GM12878 (cell line): ENCODE results near the gene MYO1C. TPM values are rescaled to one million over a fixed set of nuclear protein-coding genes. Genes with fewer than 3 reads are reported as not detected.
A peak's percentile ranks its signal among the peaks of the same experiment; 100 is the strongest.

ENCODE experiments used
- ATAC-seq: fragments of 200-7000 bp; cut with Tn5 transposase; 3 replicates; pipeline ENCODE4 v1.9.1; 2020; ENCODE audit warnings: mild to moderate bottlenecking, moderate library complexity
- BruUV-seq: library from RNA; stranded (reverse); fragments of 400-500 nt; replicated peaks from 2 replicates; lab custom pipeline; 2021; lab: Mats Ljungman, UMichigan
- CTCF ChIA-PET: fragments of 300-600 bp; sonication (Branson Sonifier 250); formaldehyde crosslinking; extraction: SDS; loops from one replicate; lab custom pipeline; 2021; ENCODE audit warnings: inconsistent platforms; lab: Yijun Ruan, JAX
- POLR2A ChIA-PET: fragments of 350-600 bp; formaldehyde crosslinking; extraction: SDS; loops from one replicate; lab custom pipeline; 2021; ENCODE audit warnings: inconsistent platforms; lab: Charles Lee
- RAD21 ChIA-PET: fragments of 300-600 bp; sonication (Branson Sonifier 250); formaldehyde crosslinking; loops from one replicate; lab custom pipeline; 2023; ENCODE audit warnings: antibody characterized with exemption; ENCODE audit not compliant: unreplicated experiment; lab: Charles Lee
- SMC1A ChIA-PET: fragments of 300-600 bp; sonication (Branson Sonifier 250); formaldehyde crosslinking; loops from one replicate; lab custom pipeline; 2023; ENCODE audit not compliant: unreplicated experiment, uncharacterized antibody; lab: Charles Lee
- DNase-seq: peaks from one replicate; pipeline ENCODE4 v3.0.0-alpha.2; 2011; ENCODE audit warnings: low read depth, low spot score
- FAIRE-seq: peaks from 3 replicates; lab custom pipeline; 2011; peaks lifted over from hg19 to GRCh38; lab: Jason Lieb, UNC
- H2AFZ ChIP-seq: 2 replicates; pipeline ENCODE4 v1.6.0; 2011; ENCODE audit warnings: low read depth, low read length, control low read depth; ENCODE audit not compliant: control insufficient read depth
- H3K27ac ChIP-seq: 2 replicates; pipeline ENCODE4 v1.5.1; 2011; ENCODE audit warnings: control low read depth; ENCODE audit not compliant: control insufficient read depth, insufficient read depth
- H3K27me3 ChIP-seq, 2 experiments: replicated peaks in 1 of 2; 2 replicates each; pipeline versions ENCODE4 v1.6.0 to v1.6.1; 2011; ENCODE audit warnings: low read length in 1 of 2; ENCODE audit not compliant: control insufficient read depth in 2 of 2, insufficient read depth in 2 of 2
- H3K36me3 ChIP-seq, 2 experiments: 2 replicates each; pipeline ENCODE4 v1.5.1; 2011; ENCODE audit warnings: low read length in 1 of 2; ENCODE audit not compliant: control insufficient read depth in 2 of 2, insufficient read depth in 2 of 2
- H3K4me1 ChIP-seq: 2 replicates; pipeline ENCODE4 v1.6.1; 2011; ENCODE audit warnings: mild to moderate bottlenecking, low read length, moderate library complexity, mixed read lengths; ENCODE audit not compliant: control insufficient read depth, insufficient read depth
- H3K4me2 ChIP-seq: 2 replicates; pipeline ENCODE4 v1.6.0; 2011; ENCODE audit warnings: control low read depth; ENCODE audit not compliant: control insufficient read depth, insufficient read depth
- H3K4me3 ChIP-seq: fragments of 200-600 bp; sonication (generic); 2 replicates; pipeline ENCODE4 v1.5.1; 2016
- H3K79me2 ChIP-seq: 2 replicates; pipeline ENCODE4 v1.6.0; 2011; ENCODE audit warnings: low read length; ENCODE audit not compliant: control insufficient read depth, insufficient read depth
- H3K9ac ChIP-seq: 2 replicates; pipeline ENCODE4 v1.8.0; 2011; ENCODE audit warnings: low read length, control low read depth, mixed read lengths; ENCODE audit not compliant: control insufficient read depth, insufficient read depth
- H3K9me3 ChIP-seq: replicated peaks from 3 replicates; pipeline ENCODE4 v1.5.1; 2011; ENCODE audit warnings: mild to moderate bottlenecking, low read length; ENCODE audit not compliant: control insufficient read depth, insufficient read depth
- H4K20me1 ChIP-seq: 2 replicates; pipeline ENCODE4 v1.6.0; 2011; ENCODE audit not compliant: control insufficient read depth, insufficient read depth
- EED ChIP-seq: sonication (generic); IDR thresholded peaks from 2 replicates; pipeline ENCODE4 v1.6.1; 2016; ENCODE audit warnings: antibody characterized with exemption, low read depth
- EGR1 ChIP-seq, 2 experiments: IDR thresholded peaks; 1 replicate in 1 of 2; 2 replicates in 1 of 2; pipeline ENCODE4 v1.6.1; 2011 to 2012; ENCODE audit warnings: low read depth in 2 of 2, low read length in 2 of 2, borderline replicate concordance in 1 of 2, mild to moderate bottlenecking in 1 of 2, moderate library complexity in 1 of 2
- JUNB ChIP-seq: IDR thresholded peaks from 2 replicates; pipeline ENCODE4 v1.6.1; 2016; ENCODE audit warnings: antibody characterized with exemption, mild to moderate bottlenecking
- NFXL1 ChIP-seq: fragments of 450-650 bp; IDR thresholded peaks from 2 replicates; pipeline ENCODE4 v1.6.1; 2017; ENCODE audit warnings: antibody characterized with exemption, mild to moderate bottlenecking, borderline replicate concordance
- NFYB ChIP-seq: IDR thresholded peaks from 2 replicates; pipeline ENCODE4 v1.6.1; 2011; ENCODE audit warnings: low read depth, mild to moderate bottlenecking, low read length, improper control_type of control experiment, moderate library complexity; ENCODE audit not compliant: insufficient read depth
- PAX5 ChIP-seq: IDR thresholded peaks from 2 replicates; pipeline ENCODE4 v1.6.1; 2011; ENCODE audit warnings: low read depth, low read length, borderline replicate concordance
- PAX8 ChIP-seq: fragments of 450-650 bp; IDR thresholded peaks from 2 replicates; pipeline ENCODE4 v1.6.1; 2017; ENCODE audit warnings: mild to moderate bottlenecking, moderate library complexity
- POLR2AphosphoS2 ChIP-seq: IDR thresholded peaks from 2 replicates; pipeline ENCODE4 v1.6.1; 2011; ENCODE audit warnings: low read depth, mild to moderate bottlenecking, low read length, improper control_type of control experiment, moderate library complexity
- RB1 ChIP-seq: fragments of 450-650 bp; formaldehyde crosslinking; IDR thresholded peaks from 2 replicates; pipeline ENCODE4 v1.6.1; 2017; ENCODE audit warnings: mild to moderate bottlenecking, borderline replicate concordance
- STAT1 ChIP-seq: fragments of 450-650 bp; conservative IDR thresholded peaks from 2 replicates; pipeline ENCODE4 v1.6.1; 2014; ENCODE audit warnings: antibody characterized with exemption, mild to moderate bottlenecking
- ZBED1 ChIP-seq: IDR thresholded peaks from 2 replicates; pipeline ENCODE4 v1.6.1; 2016; ENCODE audit warnings: borderline replicate concordance
- ZNF384 ChIP-seq: IDR thresholded peaks from 2 replicates; pipeline ENCODE4 v1.6.1; 2012; ENCODE audit warnings: low read depth, mild to moderate bottlenecking, low read length, improper control_type of control experiment, borderline replicate concordance
- WGBS: methylation state at CpG from one replicate; pipeline ENCODE4 v1.1.6; 2016; ENCODE audit warnings: low lambda C conversion rate; ENCODE audit not compliant: insufficient replicate concordance, insufficient coverage; ENCODE audit errors: missing lambda C conversion rate; 5-methylcytosine and 5-hydroxymethylcytosine counted together
- in situ Hi-C: fragments of 300-500 bp; cut with MboI; formaldehyde crosslinking; loops from 9 replicates; pipeline ENCODE4 v1.14.3; 2018; ENCODE audit warnings: mixed read lengths
- intact Hi-C: fragments of 100-400 bp; cut with micrococcal nuclease; formaldehyde crosslinking; loops from one replicate; pipeline ENCODE4 v1.14.2; 2022; ENCODE audit not compliant: unreplicated experiment
- polyA plus RNA-seq, 11 experiments: library from polyadenylated mRNA; depleted of rRNA in 4 of 11; unstranded in 6 of 11; stranded (reverse) in 5 of 11; fragments of >200 nt; fragmentation: Nextera tagmentation in 4 of 11; fragmentation: Illumina TruSeq in 1 of 11; extraction: Ambion mirVana in 4 of 11; extraction: Trizol in 1 of 11; gene quantifications; 1 replicate in 1 of 11; 2 replicates in 10 of 11; pipeline versions ENCODE4 v1.2.1 to v1.2.3, GENCODE V29; 2011 to 2016; ENCODE audit warnings: inconsistent platforms in 2 of 11, missing spikeins in 2 of 11, low read depth in 1 of 11
- total RNA-seq, 4 experiments: library from RNA; depleted of rRNA in 3 of 4; stranded (reverse); fragments of >200 nt in 3 of 4; fragmentation: Illumina TruSeq in 1 of 4; extraction: Trizol in 1 of 4; gene quantifications; 2 replicates each; pipeline versions ENCODE4 v1.2.1 to v1.2.3, GENCODE V29; 2013 to 2021
- TF ChIP-seq, protein P1 (sequence below): IDR thresholded peaks from 2 replicates; pipeline ENCODE4 v1.6.1; 2012; ENCODE audit warnings: improper control_type of control experiment, low read depth, low read length; ENCODE audit not compliant: insufficient replicate concordance

MYO1C gene
- total and polyA plus RNA-seq, 10 of the 15 experiments (the other 5 are each of a cell fraction or from before 2014, with no cell fraction given) = 1.2 to 92.0 (median 36.6) TPM

DNA sequence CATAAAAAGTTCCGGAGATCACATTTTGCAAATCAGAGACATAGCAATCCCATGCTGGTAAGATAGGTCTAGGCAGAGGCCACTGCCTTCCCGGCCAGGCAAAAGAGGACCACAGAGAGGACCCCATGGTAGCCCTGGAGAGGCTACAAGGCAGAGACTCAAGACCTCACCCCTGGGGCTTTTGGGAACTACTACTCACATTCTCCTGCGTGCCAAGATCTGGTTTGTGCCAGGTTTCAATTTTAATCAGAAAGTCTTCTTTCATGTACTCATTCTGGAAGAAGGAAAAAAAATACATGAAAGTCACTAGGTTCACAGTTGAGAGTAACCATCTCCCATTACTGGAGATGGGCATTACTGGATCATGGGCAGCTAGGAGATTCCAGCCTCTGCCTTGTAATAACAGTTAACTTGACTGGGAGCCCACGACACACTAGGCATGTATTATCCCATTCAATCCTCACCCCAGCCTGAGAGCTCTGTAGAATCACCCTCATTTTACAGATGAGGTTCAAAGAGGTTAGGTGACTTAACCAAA lies 49.0 kb upstream of the MYO1C start:
- Histone ChIP-seq H3K4me2 (no peak overlapping the region), H3K9ac (no peak overlapping the region), H3K9me3 (no peaks in the 10 kb centered on the region), H3K79me2 (no peaks in the 10 kb centered on the region), H3K27me3 (no peaks in the 10 kb centered on the region), H3K4me1 (no peaks in the 10 kb centered on the region), H3K36me3 (peaks cover 12 to 26% of the 10 kb centered on the region in 2 experiments; a peak in 3 of 4 replicates), H3K4me3 (no peak overlapping the region), H2AFZ (no peak overlapping the region), H4K20me1 (no peaks in the 10 kb centered on the region), H3K27ac (no peak overlapping the region)
- FAIRE-seq (no peak), DNase-seq (no peak), ATAC-seq (no peak)
- ChIA-PET SMC1A (interaction anchor here (0.8 kb wide), 1 partner anchor 334 kb away, joined by 3 read pairs; no protein-coding TSS in a partner anchor), POLR2A (no interaction called here), RAD21 (no interaction called here), CTCF (no interaction called here)
- WGBS = 64% methylated on average over 4 of the region's 4 CpGs
- 0 out of 2 replicates have a peak, but pooled peaks have one; percentile 16 for TF ChIP-seq JUNB
- TF ChIP-seq EGR1 (IDR thresholded peaks at IDR 0.05; ENCODE audit: borderline replicate concordance in 1 of 2, low read depth in 2 of 2, low read length in 2 of 2) = no peak
- no TSS peak for BruUV-seq
- in situ Hi-C loops = no loop called here
- intact Hi-C loops = no loop called here

DNA sequence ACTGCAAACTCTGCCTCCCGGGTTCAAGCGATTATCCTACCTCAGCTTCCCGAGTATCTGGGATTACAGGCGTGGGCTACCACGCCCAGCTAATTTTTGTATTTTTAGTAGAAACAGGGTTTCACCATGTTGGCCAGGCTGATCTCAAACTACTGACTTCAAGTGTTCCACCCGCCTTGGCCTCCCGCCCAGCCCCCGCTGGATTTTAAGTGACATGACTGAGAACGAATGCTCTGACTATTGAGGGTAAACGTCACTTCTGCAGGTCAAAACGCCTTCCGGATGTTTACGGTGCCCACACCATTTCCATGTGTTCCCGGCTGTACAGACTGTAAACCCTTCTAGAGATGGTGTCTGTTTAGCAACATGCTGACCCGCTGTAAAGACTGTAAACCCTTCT lies 47.3 kb upstream of the MYO1C start:
- no peak for FAIRE-seq
- ChIA-PET SMC1A (no interaction called here), CTCF (no interaction called here)
- TF ChIP-seq NFYB (no peak), EED (no peak), PAX5 (no peak), RB1 (no peak), ZBED1 (no peak), PAX8 (no peak), NFXL1 (no peak), POLR2AphosphoS2 (no peak), ZNF384 (no peak), STAT1 (no peak)
- TF ChIP-seq, protein P1, sequence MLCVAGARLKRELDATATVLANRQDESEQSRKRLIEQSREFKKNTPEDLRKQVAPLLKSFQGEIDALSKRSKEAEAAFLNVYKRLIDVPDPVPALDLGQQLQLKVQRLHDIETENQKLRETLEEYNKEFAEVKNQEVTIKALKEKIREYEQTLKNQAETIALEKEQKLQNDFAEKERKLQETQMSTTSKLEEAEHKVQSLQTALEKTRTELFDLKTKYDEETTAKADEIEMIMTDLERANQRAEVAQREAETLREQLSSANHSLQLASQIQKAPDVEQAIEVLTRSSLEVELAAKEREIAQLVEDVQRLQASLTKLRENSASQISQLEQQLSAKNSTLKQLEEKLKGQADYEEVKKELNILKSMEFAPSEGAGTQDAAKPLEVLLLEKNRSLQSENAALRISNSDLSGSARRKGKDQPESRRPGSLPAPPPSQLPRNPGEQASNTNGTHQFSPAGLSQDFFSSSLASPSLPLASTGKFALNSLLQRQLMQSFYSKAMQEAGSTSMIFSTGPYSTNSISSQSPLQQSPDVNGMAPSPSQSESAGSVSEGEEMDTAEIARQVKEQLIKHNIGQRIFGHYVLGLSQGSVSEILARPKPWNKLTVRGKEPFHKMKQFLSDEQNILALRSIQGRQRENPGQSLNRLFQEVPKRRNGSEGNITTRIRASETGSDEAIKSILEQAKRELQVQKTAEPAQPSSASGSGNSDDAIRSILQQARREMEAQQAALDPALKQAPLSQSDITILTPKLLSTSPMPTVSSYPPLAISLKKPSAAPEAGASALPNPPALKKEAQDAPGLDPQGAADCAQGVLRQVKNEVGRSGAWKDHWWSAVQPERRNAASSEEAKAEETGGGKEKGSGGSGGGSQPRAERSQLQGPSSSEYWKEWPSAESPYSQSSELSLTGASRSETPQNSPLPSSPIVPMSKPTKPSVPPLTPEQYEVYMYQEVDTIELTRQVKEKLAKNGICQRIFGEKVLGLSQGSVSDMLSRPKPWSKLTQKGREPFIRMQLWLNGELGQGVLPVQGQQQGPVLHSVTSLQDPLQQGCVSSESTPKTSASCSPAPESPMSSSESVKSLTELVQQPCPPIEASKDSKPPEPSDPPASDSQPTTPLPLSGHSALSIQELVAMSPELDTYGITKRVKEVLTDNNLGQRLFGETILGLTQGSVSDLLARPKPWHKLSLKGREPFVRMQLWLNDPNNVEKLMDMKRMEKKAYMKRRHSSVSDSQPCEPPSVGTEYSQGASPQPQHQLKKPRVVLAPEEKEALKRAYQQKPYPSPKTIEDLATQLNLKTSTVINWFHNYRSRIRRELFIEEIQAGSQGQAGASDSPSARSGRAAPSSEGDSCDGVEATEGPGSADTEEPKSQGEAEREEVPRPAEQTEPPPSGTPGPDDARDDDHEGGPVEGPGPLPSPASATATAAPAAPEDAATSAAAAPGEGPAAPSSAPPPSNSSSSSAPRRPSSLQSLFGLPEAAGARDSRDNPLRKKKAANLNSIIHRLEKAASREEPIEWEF = no peak

More for the DNA sequence above, 47.3 kb upstream of the MYO1C start:
- no TSS peak for BruUV-seq
- in situ Hi-C loops = no loop called here
- Histone ChIP-seq H3K27me3 (no peaks in the 10 kb centered on the region), H3K79me2 (no peaks in the 10 kb centered on the region), H4K20me1 (no peaks in the 10 kb centered on the region), H3K4me1 (no peaks in the 10 kb centered on the region), H3K9ac (no peak overlapping the region), H3K27ac (no peak overlapping the region), H3K4me2 (no peak overlapping the region), H3K36me3 (peaks cover 11 to 22% of the 10 kb centered on the region in 2 experiments; a peak in 3 of 4 replicates), H3K9me3 (no peaks in the 10 kb centered on the region), H2AFZ (no peak overlapping the region), H3K4me3 (no peak overlapping the region)
- intact Hi-C loops = no loop called here
- ChIA-PET POLR2A (no interaction called here), RAD21 (interaction anchor here (1.2 kb wide), 1 partner anchor 23 kb away, joined by 3 read pairs; the partner anchor contains the start of gene INPP5K)
- WGBS = 91% methylated on average over 15 of the region's 15 CpGs
- no peak for ATAC-seq
- DNase-seq = no peak
